ENCODE measurements around the gene VPS54. TPM values are rescaled to one million over a fixed set of nuclear protein-coding genes. Genes with fewer than 3 reads are reported as not detected.

The VPS54 gene
- total RNA-seq, 1 donor from 2014 or later, result 15.0 TPM

- no peaks in the 10 kb centered on the region for H3K36me3 Mint-ChIP-seq (ENCODE audit: low read depth)
- TF ChIP-seq, protein P1, sequence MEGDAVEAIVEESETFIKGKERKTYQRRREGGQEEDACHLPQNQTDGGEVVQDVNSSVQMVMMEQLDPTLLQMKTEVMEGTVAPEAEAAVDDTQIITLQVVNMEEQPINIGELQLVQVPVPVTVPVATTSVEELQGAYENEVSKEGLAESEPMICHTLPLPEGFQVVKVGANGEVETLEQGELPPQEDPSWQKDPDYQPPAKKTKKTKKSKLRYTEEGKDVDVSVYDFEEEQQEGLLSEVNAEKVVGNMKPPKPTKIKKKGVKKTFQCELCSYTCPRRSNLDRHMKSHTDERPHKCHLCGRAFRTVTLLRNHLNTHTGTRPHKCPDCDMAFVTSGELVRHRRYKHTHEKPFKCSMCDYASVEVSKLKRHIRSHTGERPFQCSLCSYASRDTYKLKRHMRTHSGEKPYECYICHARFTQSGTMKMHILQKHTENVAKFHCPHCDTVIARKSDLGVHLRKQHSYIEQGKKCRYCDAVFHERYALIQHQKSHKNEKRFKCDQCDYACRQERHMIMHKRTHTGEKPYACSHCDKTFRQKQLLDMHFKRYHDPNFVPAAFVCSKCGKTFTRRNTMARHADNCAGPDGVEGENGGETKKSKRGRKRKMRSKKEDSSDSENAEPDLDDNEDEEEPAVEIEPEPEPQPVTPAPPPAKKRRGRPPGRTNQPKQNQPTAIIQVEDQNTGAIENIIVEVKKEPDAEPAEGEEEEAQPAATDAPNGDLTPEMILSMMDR (IDR thresholded peaks at IDR 0.05), result no peak
- no peaks in the 10 kb centered on the region for H3K27me3 Mint-ChIP-seq (ENCODE audit: low read depth)
- H3K27ac Mint-ChIP-seq (ENCODE audit: unreplicated experiment), result no peak overlapping the region
- H3K4me1 Mint-ChIP-seq (ENCODE audit: low read depth), result peaks cover 6% of the 10 kb centered on the region
- H3K4me3 Mint-ChIP-seq (ENCODE audit: unreplicated experiment), result no peak overlapping the region
- no peak for DNase-seq (ENCODE audit: low spot score)
- no peaks in the 10 kb centered on the region for H3K9me3 Mint-ChIP-seq (ENCODE audit: low read depth)
These were observed 33.4 kb upstream of the VPS54 start for GRCh38 chr2:64052463-64053241.

- TF ChIP-seq, protein P1 (IDR thresholded peaks at IDR 0.05), result peak; percentile 96
- Mint-ChIP-seq H3K27me3 (ENCODE audit: low read depth) (no peaks in the 10 kb centered on the region), H3K27ac (ENCODE audit: unreplicated experiment) (no peak overlapping the region), H3K4me3 (ENCODE audit: unreplicated experiment) (no peak overlapping the region), H3K9me3 (ENCODE audit: low read depth) (no peaks in the 10 kb centered on the region), H3K36me3 (ENCODE audit: low read depth) (no peaks in the 10 kb centered on the region), H3K4me1 (ENCODE audit: low read depth) (peaks cover 6% of the 10 kb centered on the region)
- DNase-seq (ENCODE audit: low spot score), result no peak
These were observed 30.5 kb upstream of the VPS54 start for GRCh38 chr2:64049633-64050220.

DNA sequence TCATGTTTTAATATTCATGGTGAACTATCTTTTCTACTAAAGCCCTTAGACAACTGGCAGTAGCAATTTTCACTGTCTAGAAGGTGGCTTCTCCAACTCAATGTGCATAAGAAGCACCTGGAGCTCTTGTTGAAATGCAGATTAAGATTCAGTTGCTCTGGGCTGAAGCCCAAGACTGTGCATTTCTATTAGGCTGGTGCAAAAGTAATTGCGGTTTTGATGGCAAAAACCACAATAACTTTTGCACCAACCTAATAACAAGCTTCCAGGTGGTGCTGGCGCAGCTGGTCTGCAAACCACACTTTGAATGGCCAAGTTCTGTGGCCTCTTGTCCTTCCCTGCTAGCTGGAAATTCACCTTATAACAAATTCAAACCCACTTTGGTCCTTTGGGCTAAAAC, 26.7 kb upstream of the VPS54 start:
- H3K36me3 Mint-ChIP-seq (ENCODE audit: low read depth), result no peaks in the 10 kb centered on the region
- no peak overlapping the region for H3K4me3 Mint-ChIP-seq (ENCODE audit: unreplicated experiment)
- TF ChIP-seq, protein P1 (IDR thresholded peaks at IDR 0.05), result no peak
- H3K4me1 Mint-ChIP-seq (ENCODE audit: low read depth), result peaks cover 6% of the 10 kb centered on the region
- H3K27me3 Mint-ChIP-seq (ENCODE audit: low read depth), result no peaks in the 10 kb centered on the region
- no peaks in the 10 kb centered on the region for H3K9me3 Mint-ChIP-seq (ENCODE audit: low read depth)
- H3K27ac Mint-ChIP-seq (ENCODE audit: unreplicated experiment), result no peak overlapping the region
- DNase-seq (ENCODE audit: low spot score), result no peak

DNA sequence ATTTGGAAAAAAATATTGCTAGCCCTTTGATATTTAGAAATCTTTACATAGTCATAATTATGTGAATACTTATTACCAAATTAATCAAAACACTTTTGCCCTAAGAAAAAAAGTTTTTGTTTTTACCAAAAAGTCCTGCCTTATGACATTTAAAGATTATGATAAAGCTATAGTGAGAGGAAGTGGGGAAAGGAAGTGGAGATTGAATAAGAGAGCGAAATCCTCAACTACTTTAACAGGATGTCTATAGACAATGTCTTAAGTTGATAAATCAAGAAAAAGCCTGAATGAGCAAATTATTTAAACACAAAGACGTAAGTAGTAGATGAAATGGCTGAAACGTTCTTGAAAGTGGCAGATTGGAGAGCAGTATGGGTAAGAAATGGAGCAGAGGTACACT, 20.9 kb upstream of the VPS54 start:
- Mint-ChIP-seq H3K4me1 (ENCODE audit: low read depth) (peaks cover 9% of the 10 kb centered on the region), H3K27ac (ENCODE audit: unreplicated experiment) (no peak overlapping the region)

DNA sequence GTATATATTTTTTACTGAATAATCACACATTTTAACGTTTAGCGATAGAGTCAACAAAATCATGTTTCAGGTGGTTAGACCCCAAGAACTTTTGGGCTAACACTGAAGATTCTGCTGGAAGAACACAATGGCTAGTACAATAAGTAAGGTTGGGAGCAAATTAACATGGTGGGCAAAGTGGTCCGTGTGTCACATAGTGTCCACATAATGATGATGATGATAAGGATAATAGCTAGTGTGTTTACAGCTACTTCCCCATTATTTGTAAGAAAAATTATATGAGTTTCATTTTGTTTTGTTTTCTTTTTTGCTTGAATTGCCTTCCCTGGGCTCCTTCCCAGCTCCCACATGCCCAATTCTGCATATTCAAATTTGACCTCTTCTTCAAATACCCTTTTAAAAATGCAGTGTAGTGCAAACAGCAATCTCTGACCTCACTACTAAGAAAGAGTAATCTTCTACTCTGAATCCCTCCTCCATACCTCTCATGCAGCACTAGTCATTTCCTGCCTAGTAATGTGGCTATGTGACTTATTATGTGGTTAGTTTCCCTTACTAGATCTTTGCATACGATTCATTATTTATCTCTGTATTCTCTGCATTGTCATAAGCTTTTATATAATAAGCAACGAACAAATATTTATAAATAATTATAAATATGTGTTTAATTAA, 16.9 kb upstream of the VPS54 start:
- H3K36me3 Mint-ChIP-seq (ENCODE audit: low read depth), result no peaks in the 10 kb centered on the region
- no peaks in the 10 kb centered on the region for H3K27me3 Mint-ChIP-seq (ENCODE audit: low read depth)
- DNase-seq (ENCODE audit: low spot score), result no peak
- H3K4me3 Mint-ChIP-seq (ENCODE audit: unreplicated experiment), result no peak overlapping the region
- TF ChIP-seq, protein P1 (IDR thresholded peaks at IDR 0.05), result no peak
- no peaks in the 10 kb centered on the region for H3K9me3 Mint-ChIP-seq (ENCODE audit: low read depth)
- no peak overlapping the region for H3K27ac Mint-ChIP-seq (ENCODE audit: unreplicated experiment)
- H3K4me1 Mint-ChIP-seq (ENCODE audit: low read depth), result peaks cover 9% of the 10 kb centered on the region

More for the DNA sequence above, 20.9 kb upstream of the VPS54 start:
- TF ChIP-seq, protein P1 (IDR thresholded peaks at IDR 0.05), result no peak
- no peaks in the 10 kb centered on the region for H3K36me3 Mint-ChIP-seq (ENCODE audit: low read depth)
- H3K27me3 Mint-ChIP-seq (ENCODE audit: low read depth), result no peaks in the 10 kb centered on the region
- H3K9me3 Mint-ChIP-seq (ENCODE audit: low read depth), result no peaks in the 10 kb centered on the region
- H3K4me3 Mint-ChIP-seq (ENCODE audit: unreplicated experiment), result no peak overlapping the region
- no peak for DNase-seq (ENCODE audit: low spot score)
